B cell (primary cell): Measurements from ENCODE around the gene RND1. TPM values are rescaled to one million over a fixed set of nuclear protein-coding genes. Genes with fewer than 3 reads are reported as not detected.
"Not testable (repeated sequence)": the region's sequence is repeated elsewhere in the genome, so short reads cannot be mapped to it uniquely, and the experiment has no call there.

Source experiments
- ATAC-seq: fragments of 200-7000 bp; cut with Tn5 transposase; one replicate; pipeline ENCODE4 v1.10.0; 2021; ENCODE audit warnings: low read depth, mild to moderate bottlenecking, moderate number of reproducible peaks, moderate library complexity
- CTCF ChIA-PET: fragments of 350-600 bp; sonication (Branson Sonifier 250); formaldehyde crosslinking; loops from one replicate; lab custom pipeline; 2021; ENCODE audit warnings: antibody characterized with exemption, inconsistent platforms; lab: Charles Lee
- POLR2A ChIA-PET: fragments of 350-600 bp; sonication (Branson Sonifier 250); formaldehyde crosslinking; loops from one replicate; lab custom pipeline; 2021; ENCODE audit warnings: antibody characterized with exemption; lab: Charles Lee
- DNase-seq: peaks from one replicate; pipeline ENCODE4 v3.0.0; 2013
- H2AFZ ChIP-seq: 2 replicates; pipeline ENCODE4 v1.6.1; 2012; ENCODE audit warnings: mild to moderate bottlenecking, low read depth, low read length; ENCODE audit not compliant: insufficient read depth, poor library complexity, severe bottlenecking
- H3K27ac ChIP-seq, 2 donors: 1 replicate in 1 of 2; 2 replicates in 1 of 2; pipeline ENCODE4 v1.5.1; 2012 to 2013; ENCODE audit warnings: low read length in 2 of 2, mild to moderate bottlenecking in 2 of 2, moderate library complexity in 1 of 2
- H3K27me3 ChIP-seq, 4 experiments: fragments of 200-600 bp in 1 of 4; sonication (generic) in 1 of 4; replicated peaks in 1 of 4; 1 replicate in 2 of 4; 2 replicates in 2 of 4; pipeline versions ENCODE4 v1.6.1 to v1.7.0; 2013 to 2016; ENCODE audit warnings: low read length in 3 of 4, mild to moderate bottlenecking in 2 of 4, mixed read lengths in 1 of 4, moderate library complexity in 1 of 4; ENCODE audit not compliant: insufficient read depth in 4 of 4, control insufficient read depth in 3 of 4; ENCODE audit errors: control extremely low read depth in 1 of 4
- H3K36me3 ChIP-seq, 2 experiments: replicated peaks in 1 of 2; 1 replicate in 1 of 2; 2 replicates in 1 of 2; pipeline versions ENCODE4 v1.6.1 to v1.7.1; 2013; ENCODE audit warnings: low read length in 1 of 2; ENCODE audit not compliant: insufficient read depth in 2 of 2, control insufficient read depth in 1 of 2; ENCODE audit errors: control extremely low read depth in 1 of 2, extremely low read depth in 1 of 2
- H3K4me1 ChIP-seq, 2 donors: fragments of 200-600 bp in 1 of 2; sonication (generic) in 1 of 2; 1 replicate in 1 of 2; 2 replicates in 1 of 2; pipeline versions ENCODE4 v1.5.1 to v1.6.1; 2013 to 2017; ENCODE audit warnings: low read length in 2 of 2; ENCODE audit not compliant: control insufficient read depth in 2 of 2, insufficient read depth in 2 of 2
- H3K4me2 ChIP-seq: replicated peaks from 2 replicates; pipeline ENCODE3; 2012; ENCODE audit warnings: mild to moderate bottlenecking, low read depth, low read length; ENCODE audit not compliant: poor library complexity, severe bottlenecking
- H3K4me3 ChIP-seq, 5 experiments: fragments of 200-600 bp in 1 of 5; sonication (generic) in 1 of 5; 1 replicate in 3 of 5; 2 replicates in 2 of 5; pipeline versions ENCODE4 v1.5.1 to v1.7.0; 2011 to 2016; ENCODE audit warnings: low read length in 4 of 5, mild to moderate bottlenecking in 4 of 5, low read depth in 2 of 5, control low read depth in 1 of 5, moderate library complexity in 1 of 5; ENCODE audit not compliant: insufficient read depth in 1 of 5; ENCODE audit errors: control extremely low read depth in 1 of 5, extremely low read depth in 1 of 5
- H3K79me2 ChIP-seq: fragments of 200-600 bp; sonication (generic); one replicate; pipeline ENCODE4 v1.6.0; 2016; ENCODE audit warnings: low read length; ENCODE audit not compliant: control insufficient read depth, insufficient read depth
- H3K9ac ChIP-seq: fragments of 200-600 bp; sonication (generic); 2 replicates; pipeline ENCODE4 v1.6.1; 2017; ENCODE audit warnings: mild to moderate bottlenecking, low read length, moderate library complexity
- H3K9me3 ChIP-seq, 3 donors: one replicate each; pipeline versions ENCODE4 v1.6.1 to v1.7.1; 2013; ENCODE audit warnings: low read length in 2 of 3; ENCODE audit not compliant: control insufficient read depth in 2 of 3, insufficient read depth in 1 of 3; ENCODE audit errors: control extremely low read depth in 1 of 3
- H4K20me1 ChIP-seq: 2 replicates; pipeline ENCODE4 v1.6.0; 2012; ENCODE audit warnings: mild to moderate bottlenecking, low read length; ENCODE audit not compliant: insufficient read depth, control insufficient read depth, poor library complexity, severe bottlenecking
- H3K27ac Mint-ChIP-seq: one replicate; pipeline ENCODE4 v1.8.0; 2021; ENCODE audit warnings: mixed read lengths
- H3K27me3 Mint-ChIP-seq: one replicate; pipeline ENCODE4 v1.8.0; 2021; ENCODE audit warnings: mixed read lengths
- H3K4me1 Mint-ChIP-seq: one replicate; pipeline ENCODE4 v1.8.0; 2021; ENCODE audit warnings: mixed read lengths
- H3K4me3 Mint-ChIP-seq: one replicate; pipeline ENCODE4 v1.8.0; 2021; ENCODE audit warnings: mixed read lengths
- H3K9me3 Mint-ChIP-seq: one replicate; pipeline ENCODE4 v1.8.0; 2022; ENCODE audit warnings: mixed read lengths; ENCODE audit not compliant: insufficient read depth
- CTCF ChIP-seq: fragments of 200-600 bp; IDR thresholded peaks from one replicate; pipeline ENCODE4 v1.8.0; 2022; ENCODE audit warnings: antibody characterized with exemption, mild to moderate bottlenecking
- EZH2 ChIP-seq: IDR thresholded peaks from 2 replicates; pipeline ENCODE4 v1.6.1; 2012; ENCODE audit warnings: borderline replicate concordance, low read depth, mild to moderate bottlenecking, moderate library complexity, low read length; ENCODE audit not compliant: insufficient read depth, poor library complexity, severe bottlenecking
- WGBS: methylation state at CpG from one replicate; pipeline ENCODE4 v1.1.5; 2013; ENCODE audit warnings: missing lambda C conversion rate; ENCODE audit not compliant: insufficient coverage; 5-methylcytosine and 5-hydroxymethylcytosine counted together
- intact Hi-C: fragments of 100-400 bp; cut with micrococcal nuclease; formaldehyde crosslinking; loops from one replicate; pipeline ENCODE4 v1.10.0; 2022
- polyA plus RNA-seq: library from polyadenylated mRNA; depleted of rRNA; stranded (reverse); fragments of >200 nt; gene quantifications from 2 replicates; pipeline ENCODE4 v1.2.3, GENCODE V29; 2012
- total RNA-seq, 2 donors: library from RNA; stranded (reverse); fragments of 120-200 nt in 1 of 2; gene quantifications; 1 replicate in 1 of 2; 2 replicates in 1 of 2; pipeline versions ENCODE4 v1.2.3 to v1.2.4, GENCODE V29; 2013 to 2022

Gene RND1
- total and polyA plus RNA-seq, 2 donors (not counting 1 experiment from before 2014, with no cell fraction given), result 7.3 to 19.5 TPM

GRCh38 chr12:48875944-48876515 is 10.4 kb upstream of the RND1 start:
- Mint-ChIP-seq H3K4me3 (no peak overlapping the region), H3K4me1 (no peaks in the 10 kb centered on the region), H3K27ac (no peak overlapping the region), H3K9me3 (no peaks in the 10 kb centered on the region), H3K27me3 (peaks cover 22% of the 10 kb centered on the region)
- H3K4me3 ChIP-seq, result no peak overlapping the region
- DNase-seq, result no peak
- H3K27me3 ChIP-seq, result peaks cover 0 to 18% (median 9%) of the 10 kb centered on the region in 4 experiments
- H2AFZ ChIP-seq, result no peak overlapping the region
- no peak overlapping the region for H3K9ac ChIP-seq
- ChIA-PET POLR2A (no interaction called here), CTCF (interaction anchor here (0.6 to 0.7 kb wide), 2 partner anchors 14 to 372 kb away, joined by 3 read pairs; no protein-coding TSS in a partner anchor)
- no peaks in the 10 kb centered on the region for H4K20me1 ChIP-seq
- H3K9me3 ChIP-seq, result no peaks in the 10 kb centered on the region
- no peaks in the 10 kb centered on the region for H3K4me1 ChIP-seq
- ATAC-seq, result no peak
- H3K4me2 ChIP-seq, result no peak overlapping the region
- WGBS, result 81% methylated on average over 4 of the region's 4 CpGs
- TF ChIP-seq CTCF, result no peak
- no peak for TF ChIP-seq EZH2
- intact Hi-C loops, result no loop called here
- H3K27ac ChIP-seq, result no peak overlapping the region
- H3K79me2 ChIP-seq, result no peaks in the 10 kb centered on the region
- no peaks in the 10 kb centered on the region for H3K36me3 ChIP-seq

- POLR2A ChIA-PET, H4K20me1 ChIP-seq, H3K9ac ChIP-seq, H3K4me1 ChIP-seq, H2AFZ ChIP-seq, H3K79me2 ChIP-seq, ATAC-seq, H3K4me3 Mint-ChIP-seq, H3K27ac Mint-ChIP-seq, H3K9me3 Mint-ChIP-seq, H3K4me1 Mint-ChIP-seq, intact Hi-C loops, H3K27me3 ChIP-seq, H3K9me3 ChIP-seq, DNase-seq, H3K4me3 ChIP-seq, H3K36me3 ChIP-seq, H3K4me2 ChIP-seq, H3K27ac ChIP-seq, H3K27me3 Mint-ChIP-seq: not testable (repeated sequence)
- 97% methylated on average over 6 of the region's 8 CpGs for WGBS
- CTCF ChIA-PET, result interaction anchor here (1.6 to 3.0 kb wide), 3 partner anchors 15 to 20 kb away, joined by 3 to 24 read pairs (median 7); no protein-coding TSS in a partner anchor
These were observed 7.9 kb upstream of the RND1 start for GRCh38 chr12:48873534-48873933.
